Mesothelial cell of epicardium (in vitro differentiated cells): ENCODE results near the gene REEP6. TPM values are rescaled to one million over a fixed set of nuclear protein-coding genes. Genes with fewer than 3 reads are reported as not detected.

Experiments
- DNase-seq, 2 experiments: peaks; one replicate each; pipeline ENCODE4 v3.0.0; 2021; ENCODE audit warnings: low spot score in 2 of 2; ENCODE audit not compliant: unreplicated experiment in 2 of 2
- H3K27ac Mint-ChIP-seq: 2 replicates; pipeline ENCODE4 v1.8.0; 2021; ENCODE audit warnings: mixed read lengths
- H3K27me3 Mint-ChIP-seq: 2 replicates; pipeline ENCODE4 v1.8.0; 2021; ENCODE audit warnings: low read depth, mixed read lengths
- H3K36me3 Mint-ChIP-seq: 2 replicates; pipeline ENCODE4 v1.8.0; 2021; ENCODE audit warnings: mixed read lengths
- H3K4me1 Mint-ChIP-seq: 2 replicates; pipeline ENCODE4 v1.8.0; 2021; ENCODE audit warnings: mixed read lengths
- H3K4me3 Mint-ChIP-seq: 2 replicates; pipeline ENCODE4 v1.8.0; 2021; ENCODE audit warnings: mild to moderate bottlenecking, moderate library complexity, mixed read lengths
- H3K9me3 Mint-ChIP-seq: 2 replicates; pipeline ENCODE4 v1.8.0; 2021; ENCODE audit warnings: mixed read lengths
- total RNA-seq: library from RNA; stranded (reverse); gene quantifications from 3 replicates; pipeline ENCODE4 v1.2.1, GENCODE V29; 2021
- TF ChIP-seq, protein P1 (sequence below): fragments of 200-600 bp; sonication (generic); IDR thresholded peaks from one replicate; pipeline ENCODE4 v1.5.0; 2021; ENCODE audit warnings: antibody characterized with exemption; ENCODE audit not compliant: unreplicated experiment

REEP6 gene
- total RNA-seq, 1 donor from 2014 or later: 3.8 TPM

- TF ChIP-seq, protein P1, sequence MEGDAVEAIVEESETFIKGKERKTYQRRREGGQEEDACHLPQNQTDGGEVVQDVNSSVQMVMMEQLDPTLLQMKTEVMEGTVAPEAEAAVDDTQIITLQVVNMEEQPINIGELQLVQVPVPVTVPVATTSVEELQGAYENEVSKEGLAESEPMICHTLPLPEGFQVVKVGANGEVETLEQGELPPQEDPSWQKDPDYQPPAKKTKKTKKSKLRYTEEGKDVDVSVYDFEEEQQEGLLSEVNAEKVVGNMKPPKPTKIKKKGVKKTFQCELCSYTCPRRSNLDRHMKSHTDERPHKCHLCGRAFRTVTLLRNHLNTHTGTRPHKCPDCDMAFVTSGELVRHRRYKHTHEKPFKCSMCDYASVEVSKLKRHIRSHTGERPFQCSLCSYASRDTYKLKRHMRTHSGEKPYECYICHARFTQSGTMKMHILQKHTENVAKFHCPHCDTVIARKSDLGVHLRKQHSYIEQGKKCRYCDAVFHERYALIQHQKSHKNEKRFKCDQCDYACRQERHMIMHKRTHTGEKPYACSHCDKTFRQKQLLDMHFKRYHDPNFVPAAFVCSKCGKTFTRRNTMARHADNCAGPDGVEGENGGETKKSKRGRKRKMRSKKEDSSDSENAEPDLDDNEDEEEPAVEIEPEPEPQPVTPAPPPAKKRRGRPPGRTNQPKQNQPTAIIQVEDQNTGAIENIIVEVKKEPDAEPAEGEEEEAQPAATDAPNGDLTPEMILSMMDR: no peak
- DNase-seq: no peak
- H3K27me3 Mint-ChIP-seq: peaks cover 60% of the 10 kb centered on the region
Measured at GRCh38 chr19:1446713-1447481, 44.1 kb upstream of the REEP6 start.

DNA sequence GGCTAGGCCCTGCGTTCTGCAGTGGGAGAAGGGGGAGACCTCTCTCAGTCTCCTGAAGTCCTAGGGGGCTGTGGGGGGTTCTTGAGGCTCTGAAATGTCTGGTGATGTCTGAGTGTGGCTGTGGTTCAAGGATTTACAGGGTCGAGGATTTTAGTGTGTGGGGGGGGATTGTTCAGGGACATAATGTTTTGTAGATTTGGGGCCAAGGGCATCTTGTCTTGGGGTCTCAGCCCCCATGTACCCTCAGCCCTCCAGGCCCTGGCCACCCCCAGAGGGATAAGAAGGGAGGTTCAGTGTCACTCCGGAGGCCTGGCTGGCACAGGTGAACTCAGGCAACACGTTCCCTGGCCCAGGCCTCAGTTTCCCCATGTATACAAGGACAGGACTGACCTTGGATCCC is 43.5 kb upstream of the REEP6 start:
- H3K4me1 Mint-ChIP-seq: peaks cover 2% of the 10 kb centered on the region
- H3K27me3 Mint-ChIP-seq: peaks cover 66% of the 10 kb centered on the region
- H3K9me3 Mint-ChIP-seq: no peaks in the 10 kb centered on the region
- H3K4me3 Mint-ChIP-seq: peak overlapping the region; percentile 48
- H3K36me3 Mint-ChIP-seq: peaks cover 3% of the 10 kb centered on the region
- TF ChIP-seq, protein P1: no peak
- no peak overlapping the region for H3K27ac Mint-ChIP-seq
- DNase-seq: no peak

More at GRCh38 chr19:1446713-1447481, 44.1 kb upstream of the REEP6 start:
- peaks cover 9% of the 10 kb centered on the region for H3K36me3 Mint-ChIP-seq
- H3K27ac Mint-ChIP-seq: no peak overlapping the region
- H3K9me3 Mint-ChIP-seq: no peaks in the 10 kb centered on the region
- H3K4me3 Mint-ChIP-seq: peak overlapping the region; percentile 60
- peaks cover 2% of the 10 kb centered on the region for H3K4me1 Mint-ChIP-seq

DNA sequence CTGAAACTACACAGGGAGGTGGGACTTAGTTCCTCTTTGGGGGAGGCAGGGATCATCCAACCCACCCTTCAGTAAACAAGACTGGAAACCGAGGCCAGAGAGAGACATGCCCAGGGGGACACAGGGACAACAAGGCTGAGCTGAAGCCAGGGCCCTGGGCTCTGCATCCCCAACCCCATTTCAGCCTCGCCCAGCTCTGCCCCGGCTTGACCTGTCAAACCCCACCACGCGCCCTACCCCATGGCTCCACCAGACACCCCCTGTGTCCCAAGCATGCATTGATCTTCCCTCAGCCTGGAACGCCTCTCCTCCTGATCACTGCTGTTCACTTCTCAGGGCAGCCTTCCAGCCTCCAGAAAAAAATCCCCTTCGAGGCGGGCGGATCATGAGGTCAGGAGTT is 43.0 kb upstream of the REEP6 start:
- Mint-ChIP-seq H3K4me1 (peaks cover 2% of the 10 kb centered on the region), H3K36me3 (no peaks in the 10 kb centered on the region), H3K9me3 (no peaks in the 10 kb centered on the region), H3K27ac (no peak overlapping the region), H3K27me3 (peaks cover 71% of the 10 kb centered on the region), H3K4me3 (peak overlapping the region; percentile 16)
- DNase-seq: no peak
- TF ChIP-seq, protein P1: no peak

DNA sequence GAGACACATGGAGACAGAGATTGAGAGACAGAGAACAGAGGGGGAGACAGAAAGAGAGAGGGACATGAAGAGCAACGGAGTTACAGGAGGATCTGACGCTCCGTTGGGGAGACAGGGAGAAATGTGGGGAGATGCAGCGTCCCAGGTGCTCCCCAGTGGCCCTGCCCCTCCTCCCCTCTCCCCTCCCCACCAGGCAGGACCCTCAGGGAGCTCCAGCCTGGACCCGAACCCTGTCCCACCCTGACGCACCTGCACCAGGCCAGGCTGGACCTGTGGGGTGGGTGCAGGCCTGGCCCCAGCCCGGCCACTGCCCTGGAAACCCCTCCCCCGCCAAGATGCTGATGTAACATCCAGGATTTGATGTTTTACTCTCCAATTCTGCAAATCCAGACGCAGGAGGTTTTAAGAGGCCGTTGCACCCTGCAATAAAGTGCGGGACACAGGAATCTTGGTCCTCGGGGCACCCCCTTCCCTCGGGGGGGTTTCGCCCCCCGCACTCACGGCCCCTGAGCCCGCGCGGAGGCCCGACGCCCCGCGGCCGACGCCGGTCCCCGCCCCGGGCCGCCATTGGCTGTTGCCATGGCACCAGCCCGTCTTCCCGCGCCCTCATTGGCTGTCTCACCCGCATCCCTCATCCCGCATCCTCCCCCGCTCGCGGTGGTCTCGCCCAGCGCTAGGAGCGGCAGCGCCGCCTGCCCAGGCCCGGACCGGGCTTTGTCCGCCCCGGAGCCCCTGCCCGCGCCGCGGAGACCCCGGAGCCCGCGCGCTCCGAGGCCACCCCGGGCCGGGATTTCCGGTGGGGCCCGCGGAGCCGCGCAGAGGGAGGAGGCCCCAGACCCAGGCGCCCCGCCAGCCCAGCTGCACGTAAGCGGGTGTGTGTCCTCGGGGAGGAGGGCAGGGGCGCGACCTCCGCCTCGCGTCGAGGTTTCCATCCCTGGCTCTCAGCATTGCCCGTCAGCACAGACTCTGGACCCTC is 41.2 kb upstream of the REEP6 start, which contains the start of gene APC2:
Gene APC2 (plus strand): TSS at position 655 of the 976 bp plus-strand sequence. CDS start 2,881 bp downstream, outside the sequence.
- H3K36me3 Mint-ChIP-seq: no peaks in the 10 kb centered on the region
- no peak within 1 kb of the TSS for H3K4me3 Mint-ChIP-seq
- peaks cover 2% of the 10 kb centered on the region for H3K4me1 Mint-ChIP-seq
- DNase-seq: no peak
- TF ChIP-seq, protein P1: no peak
- H3K9me3 Mint-ChIP-seq: no peaks in the 10 kb centered on the region
- H3K27ac Mint-ChIP-seq: no peak within 1 kb of the TSS
- H3K27me3 Mint-ChIP-seq: peaks cover 81% of the 10 kb centered on the region

DNA sequence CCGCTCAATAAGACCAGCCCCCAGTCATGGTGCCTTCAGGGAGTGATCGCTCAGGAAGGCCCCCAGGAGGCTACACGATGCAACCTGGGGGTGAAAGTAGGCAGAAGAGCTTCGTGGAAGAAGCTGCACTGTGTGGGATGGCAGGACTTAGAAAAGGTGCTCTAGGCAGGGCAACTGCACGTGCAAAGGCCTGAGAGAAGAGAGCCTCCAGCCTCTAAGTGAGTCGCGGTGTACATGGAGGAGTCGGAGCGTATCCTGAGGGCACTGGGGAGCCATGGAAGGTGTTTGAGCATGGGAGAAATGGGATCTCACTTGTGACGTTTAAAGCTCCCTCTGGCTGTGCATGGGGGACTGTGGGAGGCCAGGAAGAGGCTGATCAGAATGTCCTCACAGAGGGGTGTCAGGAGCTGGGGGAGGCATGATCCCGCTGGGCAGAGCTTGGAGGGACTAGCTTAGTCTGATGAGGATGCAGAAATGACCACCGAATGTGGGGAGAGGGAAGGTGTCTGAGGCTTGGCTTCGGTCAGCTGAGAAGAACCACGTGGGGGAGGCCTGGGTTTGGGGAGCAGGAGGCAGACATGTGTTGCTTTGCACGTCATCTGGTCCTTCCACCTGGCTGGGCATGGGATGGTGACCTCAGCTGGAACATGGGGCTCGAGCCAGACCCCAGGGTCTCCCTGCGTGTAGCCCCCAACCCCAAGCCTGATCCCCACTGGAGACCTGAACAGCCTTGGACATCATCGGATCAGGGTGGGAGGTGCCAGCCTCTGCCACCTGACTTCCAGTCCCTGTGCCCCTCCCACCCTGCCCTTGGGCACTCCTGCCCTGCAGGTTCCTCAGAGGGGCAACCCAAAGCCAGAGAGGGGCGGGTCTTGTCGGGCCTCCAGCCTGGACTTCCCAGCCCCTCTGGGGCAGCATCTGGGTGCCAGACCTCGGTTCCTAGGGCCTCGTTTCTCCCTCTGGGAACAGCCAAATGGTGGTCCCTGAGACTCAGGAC is 39.9 kb upstream of the REEP6 start:
- no peaks in the 10 kb centered on the region for H3K9me3 Mint-ChIP-seq
- no peak overlapping the region for H3K4me3 Mint-ChIP-seq
- TF ChIP-seq, protein P1: no peak
- no peak for DNase-seq
- no peaks in the 10 kb centered on the region for H3K36me3 Mint-ChIP-seq
- peaks cover 85% of the 10 kb centered on the region for H3K27me3 Mint-ChIP-seq
- H3K4me1 Mint-ChIP-seq: peaks cover 2% of the 10 kb centered on the region
- no peak overlapping the region for H3K27ac Mint-ChIP-seq
